ENCODE measurements around the gene CPD. TPM values are rescaled to one million over a fixed set of nuclear protein-coding genes. Genes with fewer than 3 reads are reported as not detected.

CPD gene
- total and polyA plus RNA-seq, 9 of the 15 experiments (the other 6 are each of a cell fraction or from before 2014, with no cell fraction given): 4.5 to 24.4 (median 20.4) TPM

GRCh38 chr17:30344283-30345088, 34.2 kb upstream of the CPD start (continued):
- TF ChIP-seq, protein P1, sequence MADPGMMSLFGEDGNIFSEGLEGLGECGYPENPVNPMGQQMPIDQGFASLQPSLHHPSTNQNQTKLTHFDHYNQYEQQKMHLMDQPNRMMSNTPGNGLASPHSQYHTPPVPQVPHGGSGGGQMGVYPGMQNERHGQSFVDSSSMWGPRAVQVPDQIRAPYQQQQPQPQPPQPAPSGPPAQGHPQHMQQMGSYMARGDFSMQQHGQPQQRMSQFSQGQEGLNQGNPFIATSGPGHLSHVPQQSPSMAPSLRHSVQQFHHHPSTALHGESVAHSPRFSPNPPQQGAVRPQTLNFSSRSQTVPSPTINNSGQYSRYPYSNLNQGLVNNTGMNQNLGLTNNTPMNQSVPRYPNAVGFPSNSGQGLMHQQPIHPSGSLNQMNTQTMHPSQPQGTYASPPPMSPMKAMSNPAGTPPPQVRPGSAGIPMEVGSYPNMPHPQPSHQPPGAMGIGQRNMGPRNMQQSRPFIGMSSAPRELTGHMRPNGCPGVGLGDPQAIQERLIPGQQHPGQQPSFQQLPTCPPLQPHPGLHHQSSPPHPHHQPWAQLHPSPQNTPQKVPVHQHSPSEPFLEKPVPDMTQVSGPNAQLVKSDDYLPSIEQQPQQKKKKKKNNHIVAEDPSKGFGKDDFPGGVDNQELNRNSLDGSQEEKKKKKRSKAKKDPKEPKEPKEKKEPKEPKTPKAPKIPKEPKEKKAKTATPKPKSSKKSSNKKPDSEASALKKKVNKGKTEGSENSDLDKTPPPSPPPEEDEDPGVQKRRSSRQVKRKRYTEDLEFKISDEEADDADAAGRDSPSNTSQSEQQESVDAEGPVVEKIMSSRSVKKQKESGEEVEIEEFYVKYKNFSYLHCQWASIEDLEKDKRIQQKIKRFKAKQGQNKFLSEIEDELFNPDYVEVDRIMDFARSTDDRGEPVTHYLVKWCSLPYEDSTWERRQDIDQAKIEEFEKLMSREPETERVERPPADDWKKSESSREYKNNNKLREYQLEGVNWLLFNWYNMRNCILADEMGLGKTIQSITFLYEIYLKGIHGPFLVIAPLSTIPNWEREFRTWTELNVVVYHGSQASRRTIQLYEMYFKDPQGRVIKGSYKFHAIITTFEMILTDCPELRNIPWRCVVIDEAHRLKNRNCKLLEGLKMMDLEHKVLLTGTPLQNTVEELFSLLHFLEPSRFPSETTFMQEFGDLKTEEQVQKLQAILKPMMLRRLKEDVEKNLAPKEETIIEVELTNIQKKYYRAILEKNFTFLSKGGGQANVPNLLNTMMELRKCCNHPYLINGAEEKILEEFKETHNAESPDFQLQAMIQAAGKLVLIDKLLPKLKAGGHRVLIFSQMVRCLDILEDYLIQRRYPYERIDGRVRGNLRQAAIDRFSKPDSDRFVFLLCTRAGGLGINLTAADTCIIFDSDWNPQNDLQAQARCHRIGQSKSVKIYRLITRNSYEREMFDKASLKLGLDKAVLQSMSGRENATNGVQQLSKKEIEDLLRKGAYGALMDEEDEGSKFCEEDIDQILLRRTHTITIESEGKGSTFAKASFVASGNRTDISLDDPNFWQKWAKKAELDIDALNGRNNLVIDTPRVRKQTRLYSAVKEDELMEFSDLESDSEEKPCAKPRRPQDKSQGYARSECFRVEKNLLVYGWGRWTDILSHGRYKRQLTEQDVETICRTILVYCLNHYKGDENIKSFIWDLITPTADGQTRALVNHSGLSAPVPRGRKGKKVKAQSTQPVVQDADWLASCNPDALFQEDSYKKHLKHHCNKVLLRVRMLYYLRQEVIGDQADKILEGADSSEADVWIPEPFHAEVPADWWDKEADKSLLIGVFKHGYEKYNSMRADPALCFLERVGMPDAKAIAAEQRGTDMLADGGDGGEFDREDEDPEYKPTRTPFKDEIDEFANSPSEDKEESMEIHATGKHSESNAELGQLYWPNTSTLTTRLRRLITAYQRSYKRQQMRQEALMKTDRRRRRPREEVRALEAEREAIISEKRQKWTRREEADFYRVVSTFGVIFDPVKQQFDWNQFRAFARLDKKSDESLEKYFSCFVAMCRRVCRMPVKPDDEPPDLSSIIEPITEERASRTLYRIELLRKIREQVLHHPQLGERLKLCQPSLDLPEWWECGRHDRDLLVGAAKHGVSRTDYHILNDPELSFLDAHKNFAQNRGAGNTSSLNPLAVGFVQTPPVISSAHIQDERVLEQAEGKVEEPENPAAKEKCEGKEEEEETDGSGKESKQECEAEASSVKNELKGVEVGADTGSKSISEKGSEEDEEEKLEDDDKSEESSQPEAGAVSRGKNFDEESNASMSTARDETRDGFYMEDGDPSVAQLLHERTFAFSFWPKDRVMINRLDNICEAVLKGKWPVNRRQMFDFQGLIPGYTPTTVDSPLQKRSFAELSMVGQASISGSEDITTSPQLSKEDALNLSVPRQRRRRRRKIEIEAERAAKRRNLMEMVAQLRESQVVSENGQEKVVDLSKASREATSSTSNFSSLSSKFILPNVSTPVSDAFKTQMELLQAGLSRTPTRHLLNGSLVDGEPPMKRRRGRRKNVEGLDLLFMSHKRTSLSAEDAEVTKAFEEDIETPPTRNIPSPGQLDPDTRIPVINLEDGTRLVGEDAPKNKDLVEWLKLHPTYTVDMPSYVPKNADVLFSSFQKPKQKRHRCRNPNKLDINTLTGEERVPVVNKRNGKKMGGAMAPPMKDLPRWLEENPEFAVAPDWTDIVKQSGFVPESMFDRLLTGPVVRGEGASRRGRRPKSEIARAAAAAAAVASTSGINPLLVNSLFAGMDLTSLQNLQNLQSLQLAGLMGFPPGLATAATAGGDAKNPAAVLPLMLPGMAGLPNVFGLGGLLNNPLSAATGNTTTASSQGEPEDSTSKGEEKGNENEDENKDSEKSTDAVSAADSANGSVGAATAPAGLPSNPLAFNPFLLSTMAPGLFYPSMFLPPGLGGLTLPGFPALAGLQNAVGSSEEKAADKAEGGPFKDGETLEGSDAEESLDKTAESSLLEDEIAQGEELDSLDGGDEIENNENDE (IDR thresholded peaks at IDR 0.05; ENCODE audit: low read depth, low read length): no peak
- TF ChIP-seq ZNF12 (CRISPR knock-in tag; IDR thresholded peaks at IDR 0.05) (no peak), ZNF146 (CRISPR knock-in tag; IDR thresholded peaks at IDR 0.05; ENCODE audit: unreplicated experiment) (no peak), HEY1 (CRISPR knock-in tag; IDR thresholded peaks at IDR 0.05; ENCODE audit: borderline replicate concordance) (no peak), ARNT (IDR thresholded peaks at IDR 0.05) (no peak), SMARCE1 (IDR thresholded peaks at IDR 0.05) (peak; percentile 54; the same call in 1 of the 2 replicates), JUND (IDR thresholded peaks at IDR 0.05; ENCODE audit: borderline replicate concordance, low read depth, low read length) (peak; percentile 64), JUND (tag; IDR thresholded peaks at IDR 0.05; ENCODE audit: borderline replicate concordance, low read depth, low read length) (no peak; the same call in 2 of the 3 replicates), RFX5 (IDR thresholded peaks at IDR 0.05; ENCODE audit: low read depth, low read length) (no peak), PML (IDR thresholded peaks at IDR 0.05; ENCODE audit: low read length) (peak; percentile 56; the same call in 1 of the 2 replicates), RUNX1 (IDR thresholded peaks at IDR 0.05; ENCODE audit: low read depth) (no peak), NR3C1 (CRISPR knock-in tag; IDR thresholded peaks at IDR 0.05) (no peak), THAP12 (CRISPR knock-in tag; IDR thresholded peaks at IDR 0.05) (no peak), ZNF75A (CRISPR knock-in tag; IDR thresholded peaks at IDR 0.05) (no peak), TBP (optimal IDR thresholded peaks at IDR 0.05; ENCODE audit: low read depth, low read length) (peak; percentile 19), SMAD2 (IDR thresholded peaks at IDR 0.05; ENCODE audit: low read depth, low read length) (no peak)
